Measurements from ENCODE around the gene GLE1.
"Not testable (repeated sequence)": the region's sequence is repeated elsewhere in the genome, so short reads cannot be mapped to it uniquely, and the experiment has no call there.

Gene GLE1

GRCh38 chr9:128575469-128575868 lies 71.0 kb downstream of the GLE1 start:
- no peaks in the 10 kb centered on the region for H3K27me3 ChIP-seq (ENCODE audit: control insufficient read depth, insufficient read depth, low read length)
- H3K4me3 ChIP-seq (ENCODE audit: low read depth, low read length), result no peak overlapping the region
- no peak overlapping the region for H3K27ac ChIP-seq
- TF ChIP-seq, protein P1, sequence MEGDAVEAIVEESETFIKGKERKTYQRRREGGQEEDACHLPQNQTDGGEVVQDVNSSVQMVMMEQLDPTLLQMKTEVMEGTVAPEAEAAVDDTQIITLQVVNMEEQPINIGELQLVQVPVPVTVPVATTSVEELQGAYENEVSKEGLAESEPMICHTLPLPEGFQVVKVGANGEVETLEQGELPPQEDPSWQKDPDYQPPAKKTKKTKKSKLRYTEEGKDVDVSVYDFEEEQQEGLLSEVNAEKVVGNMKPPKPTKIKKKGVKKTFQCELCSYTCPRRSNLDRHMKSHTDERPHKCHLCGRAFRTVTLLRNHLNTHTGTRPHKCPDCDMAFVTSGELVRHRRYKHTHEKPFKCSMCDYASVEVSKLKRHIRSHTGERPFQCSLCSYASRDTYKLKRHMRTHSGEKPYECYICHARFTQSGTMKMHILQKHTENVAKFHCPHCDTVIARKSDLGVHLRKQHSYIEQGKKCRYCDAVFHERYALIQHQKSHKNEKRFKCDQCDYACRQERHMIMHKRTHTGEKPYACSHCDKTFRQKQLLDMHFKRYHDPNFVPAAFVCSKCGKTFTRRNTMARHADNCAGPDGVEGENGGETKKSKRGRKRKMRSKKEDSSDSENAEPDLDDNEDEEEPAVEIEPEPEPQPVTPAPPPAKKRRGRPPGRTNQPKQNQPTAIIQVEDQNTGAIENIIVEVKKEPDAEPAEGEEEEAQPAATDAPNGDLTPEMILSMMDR (IDR thresholded peaks at IDR 0.05), result no peak
- H3K9ac ChIP-seq, result no peak overlapping the region
- no peak overlapping the region for H2AFZ ChIP-seq
- H3K36me3 ChIP-seq (ENCODE audit: control insufficient read depth, insufficient read depth, low read length), result no peaks in the 10 kb centered on the region
- no peaks in the 10 kb centered on the region for H3K9me3 ChIP-seq (ENCODE audit: control insufficient read depth, low read length)
- H3K79me2 ChIP-seq, result no peaks in the 10 kb centered on the region
- no peaks in the 10 kb centered on the region for H3K4me1 ChIP-seq
- H3K4me2 ChIP-seq (ENCODE audit: low read length), result no peak overlapping the region

DNA sequence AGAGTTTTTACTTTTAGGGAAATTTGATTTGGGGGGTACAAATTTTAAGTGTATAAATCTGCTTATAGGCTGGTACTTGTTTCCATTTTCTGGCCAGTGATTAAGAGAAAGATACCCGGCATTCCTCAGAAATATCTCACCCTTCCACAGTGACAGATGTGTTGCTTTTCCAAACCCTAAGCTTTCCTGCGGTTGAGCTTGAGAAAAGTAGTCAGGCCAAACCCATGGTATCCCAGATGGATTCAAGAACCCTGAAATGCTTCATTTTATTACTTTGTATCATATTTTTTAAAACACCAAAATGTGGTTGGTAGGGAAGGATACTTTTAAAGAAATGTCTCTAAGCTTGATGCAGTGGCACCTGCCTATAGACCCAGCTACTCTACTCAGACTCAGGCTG lies 71.4 kb downstream of the GLE1 start:
- Histone ChIP-seq H3K27me3 (ENCODE audit: control insufficient read depth, insufficient read depth, low read length) (no peaks in the 10 kb centered on the region), H3K79me2 (no peaks in the 10 kb centered on the region), H2AFZ (no peak overlapping the region), H3K4me3 (ENCODE audit: low read depth, low read length) (no peak overlapping the region), H3K9ac (no peak overlapping the region), H3K36me3 (ENCODE audit: control insufficient read depth, insufficient read depth, low read length) (no peaks in the 10 kb centered on the region), H3K4me2 (ENCODE audit: low read length) (no peak overlapping the region), H3K9me3 (ENCODE audit: control insufficient read depth, low read length) (no peaks in the 10 kb centered on the region), H3K4me1 (no peaks in the 10 kb centered on the region), H3K27ac (no peak overlapping the region)
- TF ChIP-seq, protein P1 (IDR thresholded peaks at IDR 0.05), result no peak

- H3K27ac ChIP-seq, result no peak overlapping the region
These were observed 72.7 kb downstream of the GLE1 start for GRCh38 chr9:128577206-128577605.

DNA sequence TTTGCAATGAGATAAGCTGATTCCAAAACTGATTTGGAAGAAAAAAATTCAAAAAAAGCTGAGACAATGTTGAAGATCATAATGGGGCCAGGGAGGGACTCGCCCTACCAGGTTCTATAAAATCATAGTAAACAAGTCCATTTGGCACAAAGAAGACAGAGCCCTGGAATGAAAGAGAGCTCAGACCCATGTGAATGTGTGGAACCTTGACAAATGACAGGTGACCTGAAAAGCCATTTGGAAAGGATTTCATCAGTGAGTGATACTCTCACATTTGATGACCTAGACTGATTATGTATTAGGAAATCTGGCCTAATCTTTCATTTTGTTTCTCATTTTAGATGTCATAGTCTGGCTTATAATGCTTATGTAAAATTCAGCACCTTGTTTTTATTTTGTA lies 74.7 kb downstream of the GLE1 start:
- Histone ChIP-seq H2AFZ (no peak overlapping the region), H3K36me3 (ENCODE audit: control insufficient read depth, insufficient read depth, low read length) (no peaks in the 10 kb centered on the region), H3K9me3 (ENCODE audit: control insufficient read depth, low read length) (no peaks in the 10 kb centered on the region), H3K27ac (no peak overlapping the region), H3K79me2 (no peaks in the 10 kb centered on the region), H3K4me3 (ENCODE audit: low read depth, low read length) (no peak overlapping the region), H3K4me1 (no peaks in the 10 kb centered on the region), H3K9ac (no peak overlapping the region), H3K27me3 (ENCODE audit: control insufficient read depth, insufficient read depth, low read length) (no peaks in the 10 kb centered on the region), H3K4me2 (ENCODE audit: low read length) (no peak overlapping the region)
- TF ChIP-seq, protein P1 (IDR thresholded peaks at IDR 0.05), result no peak

More at GRCh38 chr9:128577206-128577605, 72.7 kb downstream of the GLE1 start:
- Histone ChIP-seq H3K79me2 (no peaks in the 10 kb centered on the region), H3K27me3 (ENCODE audit: control insufficient read depth, insufficient read depth, low read length) (no peaks in the 10 kb centered on the region), H3K9ac (no peak overlapping the region), H3K4me2 (ENCODE audit: low read length) (no peak overlapping the region), H3K4me3 (ENCODE audit: low read depth, low read length) (no peak overlapping the region), H3K4me1 (no peaks in the 10 kb centered on the region), H3K9me3 (ENCODE audit: control insufficient read depth, low read length) (no peaks in the 10 kb centered on the region), H3K36me3 (ENCODE audit: control insufficient read depth, insufficient read depth, low read length) (no peaks in the 10 kb centered on the region), H2AFZ (no peak overlapping the region)
- TF ChIP-seq, protein P1 (IDR thresholded peaks at IDR 0.05), result no peak

DNA sequence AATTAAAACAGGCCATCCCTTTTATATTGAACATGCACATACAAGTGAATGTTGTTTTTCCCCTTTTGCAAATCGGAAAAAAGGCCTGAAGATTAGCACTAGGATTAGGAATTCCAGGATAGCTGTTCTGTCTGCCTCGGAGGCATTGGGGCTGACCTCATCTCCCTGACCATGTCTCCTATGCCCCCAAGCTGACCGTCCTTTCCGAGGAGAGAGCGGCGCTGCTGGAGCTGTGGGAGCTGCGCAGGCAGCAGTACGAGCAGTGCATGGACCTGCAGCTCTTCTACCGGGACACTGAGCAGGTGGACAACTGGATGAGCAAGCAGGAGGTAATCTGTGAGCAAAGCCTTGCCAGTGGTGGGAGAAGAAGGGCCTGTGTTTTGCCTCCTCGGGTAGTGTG lies 76.2 kb downstream of the GLE1 start:
- Histone ChIP-seq H3K4me1 (no peaks in the 10 kb centered on the region), H3K4me2 (ENCODE audit: low read length) (no peak overlapping the region), H3K79me2 (no peaks in the 10 kb centered on the region), H3K36me3 (ENCODE audit: control insufficient read depth, insufficient read depth, low read length) (no peaks in the 10 kb centered on the region), H3K27ac (no peak overlapping the region), H3K9ac (no peak overlapping the region), H2AFZ (no peak overlapping the region), H3K27me3 (ENCODE audit: control insufficient read depth, insufficient read depth, low read length) (no peaks in the 10 kb centered on the region), H3K9me3 (ENCODE audit: control insufficient read depth, low read length) (no peaks in the 10 kb centered on the region), H3K4me3 (ENCODE audit: low read depth, low read length) (no peak overlapping the region)
- TF ChIP-seq, protein P1 (IDR thresholded peaks at IDR 0.05), result no peak

- not testable (repeated sequence) for H3K4me3 ChIP-seq (ENCODE audit: low read depth, low read length); H3K27ac ChIP-seq; H3K36me3 ChIP-seq (ENCODE audit: control insufficient read depth, insufficient read depth, low read length); H3K9me3 ChIP-seq (ENCODE audit: control insufficient read depth, low read length); H3K79me2 ChIP-seq; H3K4me1 ChIP-seq; H3K27me3 ChIP-seq (ENCODE audit: control insufficient read depth, insufficient read depth, low read length); H3K4me2 ChIP-seq (ENCODE audit: low read length); H3K9ac ChIP-seq; H2AFZ ChIP-seq
These were observed 80.6 kb downstream of the GLE1 start for GRCh38 chr9:128585155-128585554.

GRCh38 chr9:128586934-128587333 lies 82.4 kb downstream of the GLE1 start:
- H3K79me2 ChIP-seq; H3K9me3 ChIP-seq (ENCODE audit: control insufficient read depth, low read length); H3K4me1 ChIP-seq; H3K27ac ChIP-seq; H3K27me3 ChIP-seq (ENCODE audit: control insufficient read depth, insufficient read depth, low read length); H3K4me3 ChIP-seq (ENCODE audit: low read depth, low read length); H3K9ac ChIP-seq; H3K36me3 ChIP-seq (ENCODE audit: control insufficient read depth, insufficient read depth, low read length); H2AFZ ChIP-seq; H3K4me2 ChIP-seq (ENCODE audit: low read length): not testable (repeated sequence)
